COLO829 (cell line): ENCODE results near the gene ATP10B.

Experiments used
- DNase-seq: peaks from one replicate; pipeline ENCODE4 v3.0.0; 2012; ENCODE audit warnings: low spot score

Gene ATP10B

DNA sequence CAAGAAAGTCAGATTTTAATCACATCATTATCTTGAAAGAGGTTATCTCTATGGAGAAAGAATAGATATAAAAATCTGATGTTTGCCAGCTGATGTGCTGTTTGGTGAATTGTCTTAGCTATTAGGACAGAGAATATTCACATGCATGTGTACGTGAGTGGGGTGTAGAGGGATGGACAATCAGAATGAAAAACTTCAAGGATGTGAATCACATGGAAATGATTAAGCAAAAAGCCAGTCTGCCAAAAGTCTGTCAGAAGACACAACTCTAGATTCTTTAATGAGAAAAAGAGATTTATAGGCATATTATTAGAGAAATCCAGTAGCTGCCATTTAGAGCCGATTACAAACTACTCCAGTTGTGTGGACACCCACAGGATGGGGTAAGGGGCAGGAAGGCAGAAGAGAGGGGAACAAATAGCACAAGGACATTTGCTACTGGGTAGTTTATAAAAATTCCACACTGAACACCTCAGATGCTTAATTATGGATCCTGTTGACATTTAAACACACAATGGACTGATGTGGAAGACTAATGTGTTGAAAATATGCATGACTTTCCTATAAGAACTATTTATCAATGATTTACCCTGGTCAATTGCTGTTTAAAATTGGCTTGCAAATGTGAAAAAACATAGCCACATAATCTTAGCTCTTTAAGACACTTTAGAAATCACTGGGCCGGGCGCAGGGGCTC, 302.9 kb downstream of the ATP10B start:
- no peak for DNase-seq

DNA sequence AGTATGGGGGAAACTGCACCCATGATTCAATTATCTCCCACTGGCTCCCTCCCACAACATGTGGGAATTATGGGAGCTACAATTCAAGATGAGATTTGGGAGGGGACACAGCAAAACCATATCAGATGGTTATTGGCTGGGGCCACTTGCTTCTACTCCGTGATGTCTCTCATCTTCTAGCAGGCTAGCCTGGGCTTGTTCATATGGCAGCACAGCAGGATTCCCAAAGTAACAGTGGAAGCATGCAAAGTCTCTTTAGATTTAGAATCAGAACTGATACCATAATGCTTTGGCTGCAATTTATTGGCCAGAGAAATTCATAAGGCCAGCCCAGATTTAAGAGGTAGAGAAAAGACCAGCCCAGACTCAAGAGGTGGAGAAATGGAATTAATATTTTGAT, 304.1 kb downstream of the ATP10B start:
- no peak for DNase-seq

DNA sequence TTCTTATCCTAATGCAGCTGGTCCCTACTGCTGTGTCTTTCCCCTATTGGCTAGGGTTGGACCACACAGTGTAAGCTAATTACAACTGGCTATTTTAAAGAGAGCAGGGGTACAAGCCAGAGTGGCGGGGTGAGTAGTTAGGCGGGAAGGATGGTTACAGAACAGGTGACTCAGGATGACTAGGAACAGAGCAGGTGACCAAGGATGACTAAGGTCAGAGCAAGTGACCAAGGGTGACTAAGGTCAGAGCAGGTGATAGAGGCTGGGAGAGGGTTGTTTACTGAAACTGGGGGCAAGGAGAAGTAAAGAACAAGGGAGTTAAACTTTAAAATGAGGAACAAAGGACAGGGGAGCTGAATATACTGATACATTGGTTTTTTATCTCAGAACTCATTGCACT, 304.9 kb downstream of the ATP10B start:
- DNase-seq: no peak

DNA sequence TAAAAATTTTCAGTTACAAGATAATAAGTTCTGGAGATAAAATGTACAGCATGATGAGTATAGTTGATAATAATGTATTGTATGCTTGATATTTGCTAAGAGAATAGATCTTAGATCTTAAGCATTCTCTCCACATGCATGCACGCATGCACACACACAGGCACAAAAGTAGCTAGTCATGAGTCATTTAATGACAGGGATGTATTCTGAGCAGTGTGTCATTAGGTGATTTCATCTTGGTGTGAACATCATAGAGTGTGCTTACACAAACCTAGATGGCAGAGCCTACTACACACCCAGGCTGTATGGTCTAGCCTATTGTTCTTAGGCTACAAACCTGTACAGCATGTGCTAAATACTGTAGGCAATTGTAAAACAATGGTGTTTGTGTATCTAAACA, 306.2 kb downstream of the ATP10B start:
- DNase-seq: no peak

DNA sequence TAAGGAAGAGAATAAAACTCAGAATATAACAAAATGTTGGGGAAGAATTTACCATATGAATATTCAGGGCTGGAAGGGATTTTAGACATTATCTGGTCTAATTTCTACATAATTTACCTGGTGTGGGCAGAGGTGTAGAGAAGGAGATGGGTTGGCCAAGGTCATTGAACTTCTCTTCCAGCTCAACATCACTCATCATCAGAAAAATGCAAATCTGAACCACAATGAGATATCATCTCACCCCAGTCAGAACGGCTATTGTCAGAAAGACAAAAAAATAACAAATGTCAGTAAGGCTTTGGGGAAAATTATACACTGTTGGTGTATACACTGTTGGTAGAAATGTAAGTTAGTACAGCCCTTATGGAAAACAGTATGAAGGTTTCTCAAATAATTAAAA, 308.6 kb downstream of the ATP10B start:
- no peak for DNase-seq

DNA sequence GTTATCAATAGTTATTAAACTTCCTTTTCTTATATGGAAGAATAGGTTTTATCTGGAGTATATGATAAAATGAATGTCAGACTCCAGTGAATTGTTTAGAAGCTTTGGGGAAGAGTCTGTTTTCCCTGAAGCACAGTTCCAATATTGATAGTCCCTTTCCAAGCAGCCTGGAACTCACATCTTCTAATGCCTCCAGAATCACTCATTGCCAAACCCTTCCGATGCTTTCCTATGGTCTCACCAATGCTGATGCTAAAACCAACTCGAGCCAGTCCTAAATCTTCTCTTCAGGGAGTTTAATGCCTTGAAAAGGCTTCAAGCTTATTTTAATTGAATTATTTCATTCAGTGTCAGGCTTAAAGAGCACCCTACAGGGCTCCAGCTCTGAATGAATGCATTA, 309.2 kb downstream of the ATP10B start:
- DNase-seq: no peak

DNA sequence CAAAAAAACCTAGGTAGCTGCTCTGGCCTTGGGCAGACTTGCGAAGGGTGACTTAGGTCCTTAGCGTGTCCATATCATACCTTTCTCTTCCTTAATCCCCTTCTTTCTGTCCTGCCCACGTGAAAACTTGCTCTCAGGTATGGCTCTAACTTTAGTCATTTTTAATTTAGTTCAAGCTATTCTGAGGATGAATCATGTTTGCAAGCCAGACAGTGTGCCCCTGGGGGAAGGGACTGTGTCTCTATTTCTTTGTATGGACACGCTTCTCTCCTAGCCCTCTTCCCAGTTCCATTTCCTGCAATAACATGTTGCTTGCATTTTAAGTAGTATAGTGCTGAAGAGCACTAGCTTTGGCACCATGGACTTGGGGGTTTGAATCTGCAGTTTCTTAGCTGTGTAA, 309.7 kb downstream of the ATP10B start:
- no peak for DNase-seq

DNA sequence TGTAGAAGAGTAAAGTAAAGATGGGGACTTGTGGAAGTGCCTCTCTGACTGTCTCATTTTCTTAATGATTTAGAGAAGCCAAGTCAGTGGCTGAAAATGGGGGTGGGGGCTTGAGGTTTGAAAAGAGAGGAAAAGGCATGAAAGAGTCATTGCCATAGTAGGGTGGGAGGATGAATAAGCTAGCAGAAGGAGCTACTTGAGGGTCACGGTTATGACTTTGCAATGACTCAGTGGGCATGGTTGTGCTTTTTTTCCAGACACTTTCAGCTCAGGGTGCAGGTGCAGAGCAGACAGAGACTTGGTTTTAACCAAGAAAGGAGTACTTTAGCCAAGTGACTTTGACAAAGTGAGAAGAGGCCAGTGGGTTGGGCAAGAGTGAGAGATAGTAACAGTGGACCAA, 312.6 kb downstream of the ATP10B start:
- no peak for DNase-seq

DNA sequence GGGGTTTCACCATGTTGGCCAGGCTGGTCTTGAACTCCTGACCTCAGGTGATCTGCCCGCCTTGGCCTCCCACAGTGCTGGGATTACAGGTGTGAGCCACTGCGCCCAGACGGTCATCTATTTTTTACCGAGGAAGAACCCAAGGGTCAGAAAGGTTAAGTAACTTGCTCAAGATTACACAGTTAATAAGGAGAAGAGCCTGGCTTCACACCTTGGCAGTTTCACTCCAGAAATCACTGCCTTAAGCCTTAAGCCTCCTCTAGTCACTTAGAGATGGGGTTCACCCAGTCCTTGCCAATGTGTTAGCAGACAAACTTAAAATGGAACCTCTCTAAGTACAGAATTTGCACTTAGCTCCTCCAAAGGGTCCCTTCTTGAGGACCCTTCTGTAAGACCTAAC, 314.1 kb downstream of the ATP10B start:
- DNase-seq: no peak

DNA sequence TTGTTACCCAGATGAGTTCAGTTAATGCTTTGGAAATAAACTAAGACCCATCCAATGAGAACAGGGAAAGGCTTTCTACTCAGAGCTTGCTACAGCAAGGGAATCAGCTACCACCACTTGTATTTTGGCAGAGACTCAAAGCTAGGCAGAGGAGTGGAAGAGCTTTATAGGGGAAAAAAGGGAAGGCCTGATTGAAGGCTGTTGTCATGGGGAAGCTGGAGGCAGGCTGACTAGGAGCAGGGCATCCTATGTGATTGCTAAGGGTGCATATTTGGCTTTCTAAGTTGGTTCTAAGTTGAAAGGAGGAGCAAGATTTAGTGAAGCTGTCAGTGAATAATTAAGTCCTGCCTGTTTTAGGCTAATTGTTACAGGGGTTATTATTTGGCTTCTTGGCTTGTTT, 314.9 kb downstream of the ATP10B start:
- DNase-seq: no peak

DNA sequence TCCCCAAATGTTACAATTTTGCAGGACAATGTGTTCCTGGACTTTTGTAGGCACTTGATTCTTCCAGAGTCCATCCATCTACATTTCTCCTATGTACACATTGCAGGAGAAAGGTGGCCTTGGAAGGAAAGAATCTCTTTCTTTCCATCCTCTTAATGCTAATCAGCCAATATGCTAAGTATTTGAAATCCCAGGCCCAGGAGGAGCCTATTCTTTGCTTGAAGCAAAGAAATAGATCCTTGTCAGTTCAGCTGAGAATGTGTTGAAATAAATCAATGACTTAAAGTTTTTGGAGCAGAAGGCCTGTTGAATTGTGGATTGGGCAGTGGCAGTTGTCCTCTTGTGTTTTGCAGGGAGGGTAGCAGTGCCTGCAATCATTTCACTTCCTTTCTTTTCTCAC, 317.1 kb downstream of the ATP10B start:
- no peak for DNase-seq

DNA sequence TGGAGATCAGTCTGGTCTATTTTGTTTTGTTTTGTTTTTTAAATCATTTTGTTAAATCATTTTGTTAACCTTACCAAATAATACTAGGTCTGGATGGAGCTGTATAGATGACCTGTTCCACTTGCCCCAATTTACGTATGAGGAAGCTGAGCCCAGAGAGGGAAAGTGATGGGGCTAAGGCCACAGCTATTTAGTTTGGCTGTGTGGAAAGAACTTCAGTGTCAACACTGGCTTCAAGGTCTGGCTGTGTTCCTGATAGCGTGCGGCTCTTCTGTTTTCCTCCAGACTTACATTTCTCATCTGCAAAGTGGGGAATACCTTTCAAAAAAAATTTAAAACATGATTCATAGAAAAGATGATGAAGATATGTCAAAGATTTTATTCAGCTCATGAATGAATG, 317.9 kb downstream of the ATP10B start:
- no peak for DNase-seq

DNA sequence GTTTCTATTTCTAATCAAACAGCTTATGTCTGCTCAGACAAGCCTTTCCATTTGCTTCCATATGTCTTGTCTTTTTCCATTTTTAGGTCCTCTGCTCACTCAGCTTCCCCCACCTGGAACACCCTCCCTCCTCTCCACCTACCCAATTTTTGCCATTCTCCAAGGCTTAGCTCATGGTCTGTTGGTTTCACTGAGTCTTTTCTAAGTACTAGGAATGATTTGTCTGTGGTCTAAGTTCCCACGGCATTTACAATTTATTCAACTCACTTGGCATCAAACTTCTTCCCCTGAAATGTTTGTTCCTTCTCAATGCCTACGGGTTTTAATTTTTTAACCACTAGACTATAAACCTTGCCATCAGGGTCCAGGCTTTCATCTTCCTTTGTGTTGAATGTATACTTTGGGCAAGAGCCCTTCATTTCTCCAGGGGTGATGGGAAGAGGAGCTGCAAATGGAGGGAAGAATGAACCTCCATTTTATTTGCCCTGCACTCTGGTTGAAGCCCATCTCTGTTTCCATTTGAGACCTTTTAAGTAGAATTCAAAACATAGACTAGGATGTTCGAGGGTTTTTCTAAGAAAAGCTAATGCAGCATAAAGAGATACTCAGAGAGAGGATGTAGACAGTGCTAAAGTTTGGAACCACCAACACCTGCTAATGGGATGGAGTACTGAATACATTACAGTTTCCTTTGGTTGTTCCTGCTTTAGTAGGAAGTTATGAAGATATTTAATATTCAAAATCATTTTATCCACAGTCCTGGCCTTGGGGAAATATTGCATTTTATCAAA, 326.3 kb downstream of the ATP10B start:
- DNase-seq: no peak

DNA sequence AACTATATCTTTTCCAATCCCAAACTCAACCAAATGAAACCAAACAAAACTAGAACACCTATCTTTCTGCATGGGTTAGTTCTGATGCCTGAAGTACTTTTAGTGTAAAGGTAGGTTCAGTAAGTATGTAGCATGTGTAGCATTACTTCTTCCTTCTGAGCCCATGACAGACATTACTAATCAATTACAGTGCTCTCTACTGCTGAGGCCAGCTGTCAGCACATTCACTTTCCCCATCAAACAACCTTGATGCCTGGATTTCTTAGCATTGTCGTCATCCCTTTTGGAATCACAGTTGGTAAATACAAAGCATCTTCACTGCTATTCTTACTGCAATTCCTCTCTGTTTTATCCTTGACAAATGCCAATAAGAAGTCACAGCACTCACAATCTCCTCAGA, 327.2 kb downstream of the ATP10B start:
- no peak for DNase-seq

DNA sequence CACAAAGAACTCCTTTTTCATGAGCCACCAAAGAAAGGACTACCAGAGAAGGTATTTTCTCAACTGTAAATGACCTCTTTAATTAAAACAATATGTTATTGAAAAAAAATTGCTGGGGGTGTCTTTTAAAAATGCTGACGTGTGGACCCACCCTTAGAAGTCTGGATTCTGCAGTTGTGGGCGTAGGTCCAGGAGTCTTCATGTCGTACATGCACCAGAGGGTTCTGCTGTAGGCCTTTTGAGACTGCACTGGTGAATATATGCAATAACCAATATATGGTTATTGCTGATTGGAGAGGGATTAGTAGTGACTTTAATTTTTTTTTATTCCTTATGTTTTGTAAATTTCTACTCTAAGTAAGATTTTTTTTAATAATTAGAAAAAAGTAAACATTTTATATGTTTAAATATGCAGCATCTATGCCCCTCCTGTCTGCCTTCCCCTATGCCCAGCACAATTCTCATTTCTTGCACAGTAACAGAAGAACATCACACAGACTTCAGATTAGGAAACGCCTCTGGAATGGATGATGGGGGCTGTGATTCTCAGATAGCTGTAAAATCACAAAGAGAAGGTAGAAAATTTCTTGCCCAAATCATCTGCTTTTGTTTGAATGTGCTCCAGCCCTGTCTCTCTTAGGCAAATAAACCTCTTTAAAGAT, 328.4 kb downstream of the ATP10B start:
- DNase-seq: no peak

DNA sequence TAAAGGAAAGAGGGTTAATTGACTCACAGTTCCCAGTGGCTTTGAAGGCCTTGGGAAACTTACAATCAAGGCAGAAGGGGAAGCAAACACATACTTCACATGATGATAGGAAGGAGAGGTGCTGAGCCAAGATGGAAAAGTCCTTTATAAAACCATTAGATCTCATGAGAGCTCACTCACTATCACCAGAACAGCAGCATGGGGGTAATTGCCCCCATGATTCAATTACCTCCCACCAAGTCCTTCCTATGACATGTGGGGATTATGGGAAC, 330.7 kb downstream of the ATP10B start:
- no peak for DNase-seq

DNA sequence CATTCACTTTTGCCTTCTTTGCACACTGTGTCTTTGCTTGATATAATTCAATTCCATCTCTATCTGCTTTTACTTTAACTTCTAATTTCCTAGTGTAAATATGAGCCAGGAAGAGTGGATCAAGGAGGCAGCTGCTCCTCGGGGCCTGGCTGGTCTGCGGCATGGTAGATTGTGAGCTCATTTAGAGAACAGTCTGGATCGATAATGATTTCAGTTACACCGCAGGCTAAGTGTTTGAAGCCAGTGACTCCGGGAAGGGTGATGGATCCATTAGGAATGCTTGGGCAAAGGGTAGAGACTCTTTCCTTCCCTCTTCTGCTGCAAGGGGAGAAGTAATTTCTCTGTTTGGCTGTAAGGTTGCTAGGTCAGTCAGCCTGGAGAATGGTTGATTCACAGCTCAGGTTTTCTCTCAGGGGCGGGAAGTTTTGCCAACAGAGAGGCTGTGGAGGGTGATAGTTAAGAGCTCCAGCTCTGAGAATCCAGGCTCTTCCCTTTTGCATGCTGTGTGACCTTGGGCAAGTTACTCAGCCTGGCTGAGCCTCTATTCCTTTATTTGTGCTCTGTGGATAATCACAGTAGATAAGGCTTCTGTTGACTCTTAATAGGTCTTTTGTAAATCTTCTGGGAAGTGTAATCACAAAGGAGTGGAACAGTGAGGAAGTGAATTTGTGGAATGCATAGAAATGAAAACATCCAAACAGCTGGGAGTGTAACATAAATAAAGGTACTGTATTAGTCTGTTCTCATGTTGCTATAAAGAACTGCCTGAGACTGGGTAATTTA, 331.2 kb downstream of the ATP10B start:
- DNase-seq: peak; percentile 50

DNA sequence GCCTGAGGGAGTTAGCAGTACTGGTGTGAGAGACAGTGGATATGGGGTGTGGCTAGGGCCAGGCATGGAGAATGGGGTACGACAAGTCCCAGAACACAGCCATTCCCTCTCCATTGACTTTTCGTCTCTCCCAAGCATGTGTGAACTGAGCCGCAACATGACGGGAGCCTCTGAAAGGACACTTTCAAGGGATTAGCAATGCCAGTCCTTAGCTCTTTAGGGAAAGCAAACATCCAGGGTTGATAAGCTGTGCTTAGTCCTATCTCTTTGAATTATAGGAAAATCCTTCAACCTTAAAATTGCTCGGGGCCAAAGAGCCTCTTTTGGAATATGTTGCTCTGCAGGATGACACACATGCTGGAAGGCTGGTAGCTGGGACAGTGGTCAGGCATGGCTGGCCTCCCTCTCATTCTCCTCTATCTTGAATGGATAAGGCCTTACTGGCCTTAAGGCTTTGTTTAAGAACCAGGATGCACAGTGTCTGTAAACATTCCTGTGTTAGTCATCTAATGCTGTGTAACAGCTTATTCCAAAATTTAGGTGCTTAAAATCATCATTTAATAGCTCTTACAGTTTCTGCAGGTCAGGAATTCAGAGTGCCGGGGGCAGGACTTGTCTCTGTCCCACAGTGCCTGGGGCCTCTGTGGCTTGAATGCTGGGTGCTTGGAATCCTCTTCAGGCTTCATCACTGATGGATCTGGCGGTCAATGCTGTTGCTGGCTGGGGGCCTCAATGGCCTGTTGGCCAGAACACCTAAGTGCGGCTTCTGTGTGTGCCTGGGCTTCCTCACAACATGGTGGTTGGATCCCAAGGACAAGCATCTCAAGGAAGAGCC, 335.1 kb downstream of the ATP10B start:
- no peak for DNase-seq

DNA sequence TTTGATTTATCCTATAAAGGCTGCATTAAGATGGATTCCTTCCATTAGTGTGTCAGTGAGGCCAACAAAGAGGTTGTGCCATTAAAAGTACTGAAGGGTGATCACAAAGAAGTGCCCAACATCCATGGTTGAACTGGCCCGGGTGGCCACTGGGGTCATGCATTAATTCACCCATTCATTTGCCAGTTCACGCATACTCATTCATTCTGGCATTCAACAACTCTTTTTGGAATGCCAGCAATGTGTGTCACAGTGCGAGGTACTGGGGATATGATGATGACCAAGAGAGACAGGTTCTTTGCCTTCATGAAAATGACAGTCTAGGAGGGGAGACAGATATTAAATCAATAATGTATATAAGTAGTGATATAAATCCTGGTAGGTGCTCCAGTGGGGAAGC, 337.1 kb downstream of the ATP10B start:
- DNase-seq: no peak

DNA sequence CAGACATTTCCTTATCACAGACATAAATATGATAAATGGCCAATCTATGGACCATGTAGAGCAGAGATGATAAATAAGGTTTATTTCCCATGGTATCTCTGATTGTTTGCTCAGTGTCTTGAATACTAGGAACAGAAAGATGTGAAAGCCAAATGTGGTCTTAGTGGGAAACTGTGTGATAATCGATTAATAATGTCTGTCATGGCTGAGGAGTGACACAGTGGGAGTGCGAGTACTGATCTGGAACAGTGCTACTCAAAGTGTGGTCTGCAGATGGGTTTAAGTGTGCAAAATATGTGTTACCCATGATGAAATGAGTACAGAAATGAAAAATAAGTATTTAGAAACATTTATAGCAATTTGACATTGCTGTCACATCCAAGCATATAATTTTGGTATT, 337.8 kb downstream of the ATP10B start:
- DNase-seq: no peak

DNA sequence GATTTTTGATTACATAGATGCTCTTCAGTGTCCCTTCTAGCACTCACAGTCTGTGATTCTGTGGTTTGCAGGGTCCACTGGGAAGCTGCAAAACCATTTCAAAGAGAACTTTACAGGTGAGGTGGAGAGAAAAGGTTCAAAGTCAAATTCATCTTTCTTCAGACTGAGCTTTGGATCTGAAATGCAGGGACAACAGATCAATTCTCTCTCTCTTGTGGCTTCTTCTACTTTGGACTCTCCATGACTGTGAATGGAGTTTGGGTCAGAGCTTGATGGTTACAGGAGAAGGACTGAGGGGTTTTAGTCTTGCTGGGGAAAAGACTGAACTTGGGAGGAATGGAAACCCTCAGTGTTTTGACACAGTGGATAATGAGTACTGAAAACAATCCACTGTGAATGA, 338.5 kb downstream of the ATP10B start:
- no peak for DNase-seq
